HG03103 (cell line): Measurements from ENCODE around the gene PGAP1.

Experiments
- ATAC-seq: cut with Tn5 transposase; IDR thresholded peaks from one replicate; pipeline ENCODE4 v1.9.1; 2021; ENCODE audit warnings: low read depth; ENCODE audit not compliant: unreplicated experiment

PGAP1 gene

GRCh38 chr2:196902828-196903227 lies 23.7 kb downstream of the PGAP1 start:
- ATAC-seq: no peak

- no peak for ATAC-seq
Observed at GRCh38 chr2:196900843-196901242, 25.7 kb downstream of the PGAP1 start.

- ATAC-seq: no peak
Observed at GRCh38 chr2:196899976-196900375, 26.5 kb downstream of the PGAP1 start.

GRCh38 chr2:196891136-196891535 lies 35.4 kb downstream of the PGAP1 start:
- ATAC-seq: no peak

- ATAC-seq: no peak
Observed at GRCh38 chr2:196887431-196887830, 39.1 kb downstream of the PGAP1 start.

- ATAC-seq: no peak
Observed at GRCh38 chr2:196884368-196884767, 42.1 kb downstream of the PGAP1 start.

GRCh38 chr2:196876364-196876763 lies 50.1 kb downstream of the PGAP1 start:
- no peak for ATAC-seq

- no peak for ATAC-seq
Observed at GRCh38 chr2:196875414-196875813, 51.1 kb downstream of the PGAP1 start.

- ATAC-seq: no peak
Observed at GRCh38 chr2:196873511-196873910, 53.0 kb downstream of the PGAP1 start.

GRCh38 chr2:196854629-196855028 lies 71.9 kb downstream of the PGAP1 start:
- no peak for ATAC-seq

- no peak for ATAC-seq
Observed at GRCh38 chr2:196853301-196854087, 73.0 kb downstream of the PGAP1 start.

GRCh38 chr2:196851088-196851487 lies 75.4 kb downstream of the PGAP1 start:
- no peak for ATAC-seq

- ATAC-seq: no peak
Observed at GRCh38 chr2:196849895-196850294, 76.6 kb downstream of the PGAP1 start.

GRCh38 chr2:196846295-196846694 lies 80.2 kb downstream of the PGAP1 start:
- no peak for ATAC-seq

- no peak for ATAC-seq
Observed at GRCh38 chr2:196845371-196845770, 81.1 kb downstream of the PGAP1 start.

- ATAC-seq: no peak
Observed at GRCh38 chr2:196840171-196840570, 86.3 kb downstream of the PGAP1 start.

GRCh38 chr2:196839574-196839973 lies 86.9 kb downstream of the PGAP1 start:
- ATAC-seq: no peak

- ATAC-seq: no peak
Observed at GRCh38 chr2:196836440-196836839, 90.1 kb downstream of the PGAP1 start.

GRCh38 chr2:196830701-196831100 lies 95.8 kb downstream of the PGAP1 start:
- ATAC-seq: no peak

GRCh38 chr2:196827356-196827755 lies 99.2 kb downstream of the PGAP1 start:
- ATAC-seq: no peak

GRCh38 chr2:196823750-196824522 lies 102.6 kb downstream of the PGAP1 start:
- no peak for ATAC-seq

GRCh38 chr2:196821195-196821594 lies 105.3 kb downstream of the PGAP1 start:
- ATAC-seq: no peak
